HG03139 (cell line): ENCODE data around the gene AUH.

ENCODE experiments used
- ATAC-seq: cut with Tn5 transposase; IDR thresholded peaks from one replicate; pipeline ENCODE4 v1.9.1; 2021; ENCODE audit not compliant: unreplicated experiment

AUH gene

DNA sequence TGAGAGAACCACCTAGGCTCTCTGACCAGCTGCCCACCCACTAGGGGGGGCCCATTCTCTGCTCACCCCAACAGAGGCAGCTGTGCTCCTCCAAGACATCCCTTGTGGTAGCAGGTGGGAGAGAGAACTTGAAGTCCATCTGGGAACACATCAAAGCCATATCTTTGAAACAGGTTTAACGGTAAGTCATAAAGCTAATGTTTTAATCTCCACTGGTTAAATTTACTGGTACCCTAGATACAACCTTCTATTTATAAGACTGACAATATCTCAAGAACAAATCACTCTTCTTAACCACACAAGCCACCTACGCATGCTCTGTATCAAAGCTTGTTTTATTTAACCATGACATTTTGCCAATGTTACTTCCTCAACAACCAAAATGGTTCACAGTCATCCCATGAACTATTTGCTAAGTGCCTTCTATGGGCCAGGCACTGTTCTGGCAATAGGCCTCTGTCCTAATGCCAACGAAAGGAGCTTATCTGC lies 20.4 kb downstream of the AUH start:
- no peak for ATAC-seq

DNA sequence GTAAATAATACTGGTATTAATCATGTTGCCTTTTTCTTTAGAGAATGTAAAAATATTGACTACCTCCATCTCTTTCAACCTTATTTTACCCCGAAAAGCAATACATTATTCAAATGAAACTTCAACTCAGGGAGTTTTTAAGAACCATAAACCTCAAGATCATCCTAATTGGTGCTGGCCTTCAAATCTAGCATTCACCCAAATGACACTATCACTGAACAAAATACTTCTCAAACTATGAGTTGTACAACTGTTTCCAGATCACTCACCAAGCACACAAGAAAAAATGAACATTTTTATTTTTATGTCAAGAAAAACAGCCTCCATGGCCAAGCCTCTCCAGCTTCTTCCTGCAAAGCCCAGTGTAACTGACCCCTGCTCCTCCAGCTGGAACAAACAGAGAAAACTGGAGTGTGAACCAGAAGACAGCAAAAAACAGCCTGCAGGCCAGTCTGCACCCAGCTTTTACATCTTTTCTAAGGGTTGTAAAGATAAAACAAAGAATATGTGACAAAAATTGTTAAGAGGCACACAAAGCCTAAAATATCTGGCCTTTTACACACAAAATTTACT lies 21.2 kb downstream of the AUH start:
- no peak for ATAC-seq

DNA sequence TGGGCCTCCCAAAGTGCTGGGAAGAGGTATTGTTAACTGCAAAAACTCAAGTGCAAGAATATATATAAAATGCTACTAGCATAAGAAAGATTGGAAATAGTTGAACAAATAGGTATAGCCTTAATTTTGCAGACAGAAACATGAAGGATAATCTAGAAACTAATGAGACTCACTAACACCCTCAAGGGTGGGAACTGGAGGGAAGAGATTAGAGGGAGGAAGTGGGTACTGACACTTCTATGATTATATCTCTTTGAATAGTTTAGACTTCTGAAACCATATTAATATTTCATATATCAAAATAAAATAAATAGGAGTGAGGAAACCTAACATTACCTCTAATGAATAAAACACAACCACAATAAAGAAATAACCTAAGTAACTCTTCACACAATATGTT lies 23.0 kb downstream of the AUH start:
- ATAC-seq: no peak

DNA sequence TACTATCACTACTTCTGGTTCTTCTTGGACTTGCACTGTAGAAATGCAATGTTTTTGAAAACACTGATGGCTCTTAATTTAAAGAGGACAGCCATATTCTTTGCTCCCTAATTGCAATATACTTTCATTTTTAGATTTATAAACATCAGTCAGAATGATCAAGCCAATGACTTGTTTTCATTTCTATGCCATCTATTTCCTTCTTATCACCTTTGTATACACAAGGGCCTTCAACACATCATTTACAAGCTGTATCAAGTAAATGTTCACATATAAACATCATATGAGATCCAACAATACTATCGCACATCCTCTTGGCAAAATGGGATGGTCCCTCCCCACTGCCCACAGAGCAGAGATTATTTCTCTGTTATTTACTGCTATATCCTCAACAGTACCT lies 24.9 kb downstream of the AUH start:
- ATAC-seq: no peak

- ATAC-seq: no peak
Measured at GRCh38 chr9:91334053-91334452, 27.7 kb downstream of the AUH start.

DNA sequence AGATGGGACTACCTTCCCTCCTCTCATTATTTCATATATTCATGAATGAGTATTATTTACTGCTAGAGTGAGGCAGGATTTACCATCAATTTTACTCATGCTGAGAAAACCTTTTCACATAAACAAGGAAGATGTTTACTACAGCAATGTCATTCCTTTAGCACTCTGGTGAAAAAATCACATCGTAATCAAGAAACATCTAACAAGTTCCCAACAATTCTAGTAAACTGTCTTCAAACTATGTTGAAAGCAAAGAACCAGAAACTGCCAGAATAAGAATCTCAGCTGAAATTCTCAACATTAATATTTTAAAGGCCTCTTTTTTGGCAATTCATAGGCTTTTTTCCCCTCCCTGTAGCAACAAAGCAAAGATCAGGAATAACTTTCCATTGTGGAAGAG lies 28.2 kb downstream of the AUH start:
- no peak for ATAC-seq

DNA sequence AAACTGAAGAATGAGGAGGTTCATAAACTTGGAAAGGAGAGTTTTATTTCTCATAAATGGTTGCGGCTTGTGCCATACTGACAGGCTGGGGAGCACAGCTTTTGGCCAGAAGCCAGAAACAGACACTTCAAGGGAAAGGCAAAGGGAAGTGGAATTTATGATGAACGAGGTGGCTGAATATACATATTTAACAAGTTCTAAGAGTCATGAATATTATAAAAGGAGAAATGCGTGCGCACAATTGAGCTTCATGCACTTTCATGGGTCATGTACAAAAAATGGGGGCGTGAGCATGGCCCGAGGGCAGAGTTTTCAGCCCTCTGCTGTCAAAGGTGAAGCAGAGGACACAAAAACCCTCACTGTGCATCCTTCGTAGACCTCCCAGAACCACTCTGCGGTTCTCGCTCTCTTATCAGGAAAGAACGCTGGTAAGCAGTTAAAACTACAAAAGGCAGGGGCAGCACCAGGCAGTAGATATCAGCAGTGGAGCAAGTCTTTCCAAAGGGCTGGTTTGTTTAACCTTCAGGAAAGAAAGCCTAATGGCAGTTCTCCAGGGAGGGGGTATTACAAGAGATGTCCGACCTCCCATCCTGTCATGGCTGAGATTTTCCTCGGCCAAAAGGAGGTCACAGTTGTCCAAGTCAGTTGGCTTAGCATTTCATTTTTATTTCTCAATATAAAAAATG lies 29.0 kb downstream of the AUH start:
- ATAC-seq: no peak

- ATAC-seq: no peak
Measured at GRCh38 chr9:91331849-91332248, 29.9 kb downstream of the AUH start.

DNA sequence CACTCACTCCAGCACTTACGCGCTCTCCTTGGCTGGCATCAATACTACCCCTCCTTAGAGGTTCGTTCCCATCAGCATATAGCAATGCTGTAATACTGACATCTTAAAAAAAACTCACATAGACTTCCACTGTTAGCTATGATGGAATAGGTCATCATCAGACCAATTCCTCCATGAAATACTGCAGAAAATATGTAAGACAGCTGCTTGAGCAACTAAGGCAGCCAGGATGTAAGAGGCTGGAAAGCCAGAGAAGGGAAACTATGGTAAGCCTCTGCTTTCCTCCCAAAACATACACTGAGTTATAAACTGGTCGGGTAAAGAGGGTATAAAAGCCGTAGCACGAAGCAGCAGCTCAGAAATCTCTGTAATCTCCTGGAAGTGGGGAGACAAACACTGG lies 33.5 kb downstream of the AUH start:
- ATAC-seq: no peak

DNA sequence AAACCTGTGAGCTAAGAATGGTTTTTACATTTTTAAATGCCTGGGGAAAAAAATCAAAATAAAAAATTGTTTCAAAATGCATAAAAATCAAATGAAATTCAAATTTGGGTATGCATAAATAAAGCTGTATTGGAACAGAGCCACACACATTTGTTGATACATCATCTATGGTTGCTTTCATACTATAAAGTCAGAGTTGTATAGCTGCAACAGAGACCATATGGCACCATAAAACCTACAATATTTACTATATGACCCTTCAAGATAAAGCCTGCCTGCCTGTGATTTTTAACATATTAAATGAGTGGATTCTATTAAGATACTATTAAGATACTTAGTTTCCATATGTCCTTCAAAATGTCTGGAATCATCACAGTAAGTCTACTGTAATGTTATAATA lies 40.0 kb downstream of the AUH start:
- no peak for ATAC-seq

- no peak for ATAC-seq
Measured at GRCh38 chr9:91320299-91320698, 41.4 kb downstream of the AUH start.

DNA sequence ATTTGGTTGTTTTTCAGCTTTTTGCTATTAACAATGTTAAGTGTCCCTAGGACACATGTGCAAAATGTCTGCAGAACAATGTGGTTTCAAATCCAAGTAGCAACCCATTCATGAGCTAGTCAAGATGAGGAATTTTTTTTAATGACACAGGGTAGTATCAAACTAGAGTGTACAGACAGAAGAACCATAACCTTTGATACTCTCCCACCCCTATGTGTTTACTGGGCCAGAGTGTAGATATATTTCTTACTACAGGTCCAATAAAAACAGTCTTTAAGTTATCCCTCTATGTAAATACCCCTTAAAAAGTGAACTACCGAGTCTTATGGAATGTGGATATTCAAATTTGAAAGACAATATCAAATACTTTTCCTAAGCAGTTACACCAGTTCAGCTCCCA lies 45.6 kb downstream of the AUH start:
- no peak for ATAC-seq

GRCh38 chr9:91315191-91315590 lies 46.5 kb downstream of the AUH start:
- ATAC-seq: no peak

DNA sequence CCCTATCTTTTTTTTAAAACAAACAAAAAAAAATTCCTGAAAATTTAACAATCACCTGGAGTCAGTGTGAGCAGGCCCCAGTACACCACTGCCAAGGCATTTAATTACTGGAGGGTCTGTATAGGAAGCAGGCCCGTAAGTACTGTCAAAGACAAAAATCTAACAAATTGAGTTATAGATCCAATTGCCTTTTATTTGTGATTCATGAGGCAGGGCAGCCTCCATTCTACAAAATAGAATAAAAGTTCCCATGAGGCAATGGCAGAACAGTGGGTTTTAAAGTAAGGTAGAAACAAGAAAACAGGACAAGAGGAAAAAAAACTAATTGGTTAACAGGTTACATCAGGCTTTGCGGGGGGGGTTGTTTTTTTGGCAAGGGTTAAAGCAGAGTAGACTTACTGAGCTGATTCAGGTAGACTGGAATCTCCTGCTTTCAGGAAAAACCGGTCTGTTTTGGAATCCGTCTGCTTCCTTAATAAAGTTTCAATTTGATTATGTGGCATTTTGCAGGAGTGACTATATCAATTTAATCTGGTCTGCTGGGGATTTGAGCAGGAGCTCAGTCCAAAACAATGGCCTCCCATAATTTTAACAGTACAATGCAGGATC lies 48.9 kb downstream of the AUH start:
- no peak for ATAC-seq

DNA sequence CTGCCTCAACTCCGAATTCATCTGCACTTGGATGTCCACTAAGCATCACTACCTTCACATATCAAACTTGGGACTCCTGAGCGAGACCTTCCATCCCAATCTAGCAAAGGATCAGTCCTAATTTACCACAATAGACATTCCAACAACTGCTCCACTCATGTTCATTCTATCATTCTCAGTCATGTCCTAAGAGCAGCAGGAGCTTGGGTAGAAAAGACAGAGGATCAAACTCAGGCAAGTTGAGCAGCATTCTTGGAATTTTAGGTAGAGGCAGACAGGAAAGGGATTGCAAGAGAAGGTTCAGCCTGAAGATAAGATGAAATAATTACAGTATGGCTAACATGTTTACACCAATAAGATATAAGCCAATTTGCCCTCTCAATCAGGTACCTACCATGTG lies 51.7 kb downstream of the AUH start:
- ATAC-seq: no peak

GRCh38 chr9:91308191-91308590 lies 53.5 kb downstream of the AUH start:
- ATAC-seq: no peak

GRCh38 chr9:91307279-91307678 lies 54.4 kb downstream of the AUH start:
- ATAC-seq: no peak

DNA sequence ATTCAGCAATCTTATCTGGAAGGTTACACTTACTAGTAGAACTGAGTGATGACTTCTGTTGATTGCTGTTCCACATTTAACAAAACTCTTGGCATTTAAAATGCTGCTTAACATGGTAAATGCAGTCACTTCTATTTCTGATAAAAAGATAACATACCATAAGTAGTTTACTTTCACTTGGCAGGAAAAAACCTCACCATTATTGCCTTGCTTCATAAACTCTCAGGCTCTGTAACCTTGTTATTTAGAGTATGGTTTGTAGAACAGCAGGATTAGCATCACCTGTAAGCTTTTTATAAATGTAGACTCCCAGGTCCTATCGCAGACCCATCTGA lies 55.5 kb downstream of the AUH start:
- no peak for ATAC-seq

GRCh38 chr9:91305596-91306295 lies 56.0 kb downstream of the AUH start:
- ATAC-seq: no peak

DNA sequence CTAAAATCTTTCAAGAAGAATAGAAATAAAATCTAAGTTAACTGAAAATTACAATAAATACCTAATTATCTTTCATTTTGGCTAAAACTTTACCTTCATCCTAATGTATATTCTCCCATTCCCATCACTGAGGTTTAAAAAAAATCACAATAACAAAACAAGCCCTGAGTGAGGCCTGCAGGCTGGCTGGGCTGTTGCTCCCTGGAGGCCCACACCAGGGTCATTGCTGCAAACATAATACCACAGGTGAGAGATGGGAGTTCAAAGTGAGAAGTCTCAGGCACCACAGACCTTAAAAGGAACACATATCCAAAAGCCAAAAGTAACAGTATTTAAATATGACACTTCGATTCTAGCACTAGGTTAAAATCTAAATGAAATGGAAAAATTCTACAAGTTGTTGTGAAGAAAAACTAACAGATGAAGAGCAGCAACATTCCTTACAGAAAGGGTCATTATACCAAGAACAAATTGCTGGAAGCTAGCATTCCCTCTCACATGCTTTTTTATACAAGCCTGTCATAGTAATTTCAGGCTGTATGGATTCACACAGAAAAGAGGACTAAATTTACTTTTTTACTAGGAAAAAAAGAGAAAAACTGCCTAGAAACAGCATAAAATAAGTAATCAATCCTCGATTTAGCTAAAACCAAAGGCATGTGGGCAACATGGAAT lies 57.8 kb downstream of the AUH start:
- ATAC-seq: no peak

GRCh38 chr9:91302831-91303230 lies 58.9 kb downstream of the AUH start:
- ATAC-seq: no peak

DNA sequence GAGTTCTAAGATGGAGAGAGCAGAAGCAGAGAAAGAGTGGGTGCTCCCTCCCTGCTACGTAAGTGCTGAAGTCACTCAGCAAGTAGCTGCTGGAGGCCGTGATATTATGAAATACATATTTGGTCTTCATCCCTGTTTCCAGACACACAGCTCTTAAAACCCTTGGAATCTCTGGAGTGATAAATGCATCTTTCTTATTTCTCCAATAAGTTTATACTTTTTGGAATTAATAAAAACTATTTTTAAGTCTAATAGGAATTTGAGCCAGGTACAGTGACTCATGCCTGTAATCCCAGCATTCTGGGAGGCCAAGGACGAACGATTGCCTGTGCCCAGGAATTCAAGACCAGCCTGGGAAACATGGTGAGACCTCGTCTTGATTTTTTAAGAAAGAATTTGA lies 60.6 kb downstream of the AUH start:
- ATAC-seq: no peak
